ENCODE measurements around the gene CCNYL1.

GRCh38 chr2:207760453-207760852 lies 49.0 kb downstream of the CCNYL1 start:
- TF ChIP-seq CTCF (conservative IDR thresholded peaks at IDR 0.05) (no peak), ZFX (IDR thresholded peaks at IDR 0.05) (no peak)

Data from C4-2B (cell line).